Measurements from ENCODE around the gene ANKEF1.

The ANKEF1 gene

DNA sequence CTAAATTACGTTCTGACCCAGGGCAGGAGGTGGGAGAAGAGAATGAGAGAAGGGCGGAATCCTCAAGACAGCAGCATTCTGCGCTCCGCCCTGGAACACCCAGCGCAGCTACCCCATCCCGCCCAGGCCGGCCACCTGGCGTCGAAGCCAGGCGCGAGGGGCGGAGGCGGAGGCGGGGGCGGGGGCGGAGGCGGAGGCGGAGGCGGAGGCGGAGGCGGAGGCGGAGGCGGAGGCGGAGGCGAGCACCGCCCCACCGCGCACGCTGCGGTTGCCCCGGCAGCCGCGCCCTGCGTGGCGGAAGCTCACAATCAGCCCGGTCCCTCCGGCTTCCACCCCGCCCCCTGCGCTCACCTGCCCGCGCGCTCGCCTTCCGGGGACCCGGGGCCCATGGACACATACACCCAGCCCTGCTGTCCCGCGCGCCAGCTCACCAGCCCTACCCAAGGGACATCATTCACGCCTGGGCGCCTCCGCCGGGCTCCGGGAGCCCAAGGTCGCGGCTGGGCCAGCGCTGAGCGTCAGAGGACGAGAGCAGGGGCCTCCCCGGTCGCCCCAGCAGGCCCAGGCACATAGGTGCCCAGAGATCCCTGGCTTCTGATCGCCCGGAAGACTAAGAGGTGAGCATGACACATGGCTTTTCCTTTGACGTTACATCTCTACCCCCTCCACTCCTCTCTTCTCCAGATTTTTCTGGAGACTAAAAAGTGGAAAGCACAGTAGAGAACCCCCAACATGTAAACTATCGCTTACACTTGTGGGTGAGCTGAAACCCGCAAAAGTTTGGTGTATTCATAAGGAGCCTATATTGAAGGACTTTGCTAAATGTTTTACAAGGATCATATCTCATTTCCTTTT is at the start of gene ANKEF1:
Gene ANKEF1 (plus strand): TSS at position 271 of the 855 bp plus-strand sequence. CDS start 3,315 bp downstream, outside the sequence.
- Histone ChIP-seq H3K9ac (ENCODE audit: low read depth in 1 of 2, low read length in 2 of 2) (peak within 1 kb of the TSS; percentile 70 to 80), H3K9me3 (ENCODE audit: control insufficient read depth in 2 of 2, low read length in 2 of 2) (no peaks in the 10 kb centered on the region), H3K27ac (ENCODE audit: low read depth in 2 of 2, low read length in 2 of 2) (peak within 1 kb of the TSS; percentile 77), H3K4me3 (ENCODE audit: low read length in 2 of 2) (peak within 1 kb of the TSS; percentile 83 to 86), H3K36me3 (ENCODE audit: control insufficient read depth in 2 of 2, insufficient read depth in 2 of 2, low read length in 2 of 2) (peaks cover 0 to 5% of the 10 kb centered on the region in 2 donors), H3K27me3 (ENCODE audit: control insufficient read depth in 2 of 2, insufficient read depth in 2 of 2, low read length in 2 of 2) (no peaks in the 10 kb centered on the region), H3K4me1 (ENCODE audit: control insufficient read depth in 2 of 2, insufficient read depth in 2 of 2, low read length in 2 of 2) (peaks cover 0 to 9% of the 10 kb centered on the region in 2 donors)

DNA sequence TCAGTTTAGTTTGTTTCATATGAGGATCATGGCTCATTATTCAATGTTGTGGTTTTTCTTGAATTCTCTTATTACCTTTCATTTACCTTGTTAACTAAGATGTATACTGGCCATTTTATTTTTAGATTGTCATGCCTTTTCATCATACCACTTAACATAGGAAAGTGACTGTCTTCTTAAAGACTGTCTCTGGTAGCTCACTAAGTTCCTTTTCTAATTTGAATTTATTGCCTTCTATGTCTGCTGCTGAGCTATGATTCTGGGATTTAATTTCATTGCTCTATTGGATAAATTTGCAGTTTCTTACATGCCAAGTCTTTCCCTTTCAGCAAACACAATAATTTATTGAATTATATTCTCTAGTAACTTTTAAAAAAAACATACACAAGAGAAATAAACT is 49.5 kb upstream of the ANKEF1 start:
- no peaks in the 10 kb centered on the region for H3K36me3 ChIP-seq (ENCODE audit: control insufficient read depth in 2 of 2, insufficient read depth in 2 of 2, low read length in 2 of 2)
- no peaks in the 10 kb centered on the region for H3K9me3 ChIP-seq (ENCODE audit: control insufficient read depth in 2 of 2, low read length in 2 of 2)
- peaks cover 0 to 6% of the 10 kb centered on the region in 2 donors for H3K4me1 ChIP-seq (ENCODE audit: control insufficient read depth in 2 of 2, insufficient read depth in 2 of 2, low read length in 2 of 2)
- no peaks in the 10 kb centered on the region for H3K27me3 ChIP-seq (ENCODE audit: control insufficient read depth in 2 of 2, insufficient read depth in 2 of 2, low read length in 2 of 2)
- H3K9ac ChIP-seq (ENCODE audit: low read depth in 1 of 2, low read length in 2 of 2), result no peak overlapping the region
- no peak overlapping the region for H3K27ac ChIP-seq (ENCODE audit: low read depth in 2 of 2, low read length in 2 of 2)
- H3K4me3 ChIP-seq (ENCODE audit: low read length in 2 of 2), result no peak overlapping the region

DNA sequence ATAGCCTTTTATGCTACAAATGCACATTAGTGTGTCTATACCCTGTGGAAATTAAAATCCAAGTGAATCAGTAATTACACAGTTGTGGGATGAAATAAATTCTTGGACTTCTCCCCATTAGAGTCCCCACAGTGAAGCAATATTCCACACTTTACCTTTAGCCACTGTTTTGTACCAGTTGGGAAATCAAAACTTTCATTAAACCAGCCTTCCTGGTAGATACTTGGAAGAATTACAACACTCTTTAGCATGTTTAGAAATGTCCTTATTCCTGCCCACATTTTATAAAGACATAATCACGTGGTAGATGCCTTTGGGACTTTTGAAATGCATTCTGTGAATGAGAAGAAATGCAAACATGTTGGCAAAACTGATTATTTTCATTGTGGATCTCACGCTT is 49.0 kb upstream of the ANKEF1 start:
- Histone ChIP-seq H3K4me1 (ENCODE audit: control insufficient read depth in 2 of 2, insufficient read depth in 2 of 2, low read length in 2 of 2) (peaks cover 0 to 6% of the 10 kb centered on the region in 2 donors), H3K9me3 (ENCODE audit: control insufficient read depth in 2 of 2, low read length in 2 of 2) (no peaks in the 10 kb centered on the region), H3K36me3 (ENCODE audit: control insufficient read depth in 2 of 2, insufficient read depth in 2 of 2, low read length in 2 of 2) (no peaks in the 10 kb centered on the region), H3K9ac (ENCODE audit: low read depth in 1 of 2, low read length in 2 of 2) (no peak overlapping the region), H3K27me3 (ENCODE audit: control insufficient read depth in 2 of 2, insufficient read depth in 2 of 2, low read length in 2 of 2) (no peaks in the 10 kb centered on the region), H3K27ac (ENCODE audit: low read depth in 2 of 2, low read length in 2 of 2) (no peak overlapping the region), H3K4me3 (ENCODE audit: low read length in 2 of 2) (no peak overlapping the region)

DNA sequence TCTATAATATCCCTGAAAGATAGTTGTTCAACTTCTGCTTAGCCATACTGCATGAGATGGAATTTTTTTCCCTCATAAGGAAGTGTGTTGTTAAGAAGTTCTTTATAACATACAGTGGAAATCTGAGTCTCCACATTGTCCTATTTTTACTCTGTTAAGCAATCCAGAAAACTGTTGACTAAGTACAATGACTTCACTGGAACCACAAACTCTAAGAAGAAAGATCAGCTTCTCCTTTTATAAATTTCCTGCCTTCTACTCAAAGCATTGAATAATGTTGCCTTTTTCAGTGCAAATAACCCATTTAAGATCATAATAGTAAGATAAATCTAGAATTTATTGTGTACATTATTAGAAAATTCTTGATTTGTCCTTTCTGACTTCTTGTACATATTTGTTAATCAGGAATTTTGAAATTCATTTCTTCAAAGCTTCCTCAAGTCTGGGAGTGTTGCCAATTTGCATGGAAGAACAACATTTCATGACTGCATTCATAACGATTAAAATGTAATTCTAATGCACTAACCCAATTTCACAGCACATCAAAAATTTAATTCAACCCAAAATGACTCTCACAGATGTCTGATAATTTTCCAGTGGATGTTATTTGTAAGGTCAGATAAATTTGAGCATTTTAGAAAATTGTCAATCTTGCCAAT is 45.6 kb upstream of the ANKEF1 start:
- Histone ChIP-seq H3K27ac (ENCODE audit: low read depth in 2 of 2, low read length in 2 of 2) (no peak overlapping the region), H3K4me3 (ENCODE audit: low read length in 2 of 2) (no peak overlapping the region), H3K36me3 (ENCODE audit: control insufficient read depth in 2 of 2, insufficient read depth in 2 of 2, low read length in 2 of 2) (no peaks in the 10 kb centered on the region), H3K9me3 (ENCODE audit: control insufficient read depth in 2 of 2, low read length in 2 of 2) (no peaks in the 10 kb centered on the region), H3K27me3 (ENCODE audit: control insufficient read depth in 2 of 2, insufficient read depth in 2 of 2, low read length in 2 of 2) (no peaks in the 10 kb centered on the region), H3K9ac (ENCODE audit: low read depth in 1 of 2, low read length in 2 of 2) (no peak overlapping the region), H3K4me1 (ENCODE audit: control insufficient read depth in 2 of 2, insufficient read depth in 2 of 2, low read length in 2 of 2) (no peaks in the 10 kb centered on the region)

DNA sequence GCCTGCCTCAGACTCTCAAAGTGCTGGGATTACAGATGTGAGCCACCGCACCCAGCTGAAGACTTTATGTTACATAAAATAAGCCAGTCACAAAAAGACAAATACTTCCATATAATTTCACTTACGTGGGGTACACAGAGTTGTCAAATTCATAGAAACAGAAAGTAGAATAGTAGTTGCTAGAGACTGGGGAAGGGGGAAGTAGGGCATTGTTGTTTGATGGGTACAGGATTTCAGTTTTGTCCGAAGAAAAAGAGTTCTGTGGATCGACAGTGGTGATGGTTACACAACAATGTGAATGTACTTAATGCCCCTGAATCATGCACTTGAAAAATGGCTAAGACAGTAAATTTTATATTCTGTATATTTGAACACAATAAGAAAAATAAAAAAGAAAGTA is 41.6 kb upstream of the ANKEF1 start:
- Histone ChIP-seq H3K27ac (ENCODE audit: low read depth in 2 of 2, low read length in 2 of 2) (no peak overlapping the region), H3K4me1 (ENCODE audit: control insufficient read depth in 2 of 2, insufficient read depth in 2 of 2, low read length in 2 of 2) (no peaks in the 10 kb centered on the region), H3K4me3 (ENCODE audit: low read length in 2 of 2) (no peak overlapping the region), H3K27me3 (ENCODE audit: control insufficient read depth in 2 of 2, insufficient read depth in 2 of 2, low read length in 2 of 2) (no peaks in the 10 kb centered on the region), H3K9ac (ENCODE audit: low read depth in 1 of 2, low read length in 2 of 2) (no peak overlapping the region), H3K36me3 (ENCODE audit: control insufficient read depth in 2 of 2, insufficient read depth in 2 of 2, low read length in 2 of 2) (no peaks in the 10 kb centered on the region), H3K9me3 (ENCODE audit: control insufficient read depth in 2 of 2, low read length in 2 of 2) (no peaks in the 10 kb centered on the region)

DNA sequence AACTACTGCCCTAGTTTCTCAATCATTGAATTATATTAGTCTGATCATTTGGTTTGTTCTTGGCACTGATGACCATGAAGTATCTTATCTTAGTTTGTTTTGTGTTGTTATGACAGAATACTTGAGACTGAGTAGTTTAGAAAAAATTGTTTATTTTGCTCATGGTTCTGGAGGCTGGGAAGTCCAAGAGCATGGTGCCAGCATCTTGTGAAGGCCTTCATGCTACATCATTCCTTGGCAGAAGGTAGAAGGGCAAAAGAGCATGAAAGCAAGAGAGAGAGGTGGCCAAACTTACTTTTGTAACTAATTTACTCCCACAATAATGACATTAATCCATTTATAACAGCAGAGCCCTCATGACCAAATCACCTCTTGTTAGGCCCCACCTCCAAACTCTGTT is 40.1 kb upstream of the ANKEF1 start:
- H3K9me3 ChIP-seq (ENCODE audit: control insufficient read depth in 2 of 2, low read length in 2 of 2), result no peaks in the 10 kb centered on the region
- H3K9ac ChIP-seq (ENCODE audit: low read depth in 1 of 2, low read length in 2 of 2), result no peak overlapping the region
- no peaks in the 10 kb centered on the region for H3K27me3 ChIP-seq (ENCODE audit: control insufficient read depth in 2 of 2, insufficient read depth in 2 of 2, low read length in 2 of 2)
- no peak overlapping the region for H3K27ac ChIP-seq (ENCODE audit: low read depth in 2 of 2, low read length in 2 of 2)
- no peaks in the 10 kb centered on the region for H3K36me3 ChIP-seq (ENCODE audit: control insufficient read depth in 2 of 2, insufficient read depth in 2 of 2, low read length in 2 of 2)
- no peak overlapping the region for H3K4me3 ChIP-seq (ENCODE audit: low read length in 2 of 2)
- no peaks in the 10 kb centered on the region for H3K4me1 ChIP-seq (ENCODE audit: control insufficient read depth in 2 of 2, insufficient read depth in 2 of 2, low read length in 2 of 2)

DNA sequence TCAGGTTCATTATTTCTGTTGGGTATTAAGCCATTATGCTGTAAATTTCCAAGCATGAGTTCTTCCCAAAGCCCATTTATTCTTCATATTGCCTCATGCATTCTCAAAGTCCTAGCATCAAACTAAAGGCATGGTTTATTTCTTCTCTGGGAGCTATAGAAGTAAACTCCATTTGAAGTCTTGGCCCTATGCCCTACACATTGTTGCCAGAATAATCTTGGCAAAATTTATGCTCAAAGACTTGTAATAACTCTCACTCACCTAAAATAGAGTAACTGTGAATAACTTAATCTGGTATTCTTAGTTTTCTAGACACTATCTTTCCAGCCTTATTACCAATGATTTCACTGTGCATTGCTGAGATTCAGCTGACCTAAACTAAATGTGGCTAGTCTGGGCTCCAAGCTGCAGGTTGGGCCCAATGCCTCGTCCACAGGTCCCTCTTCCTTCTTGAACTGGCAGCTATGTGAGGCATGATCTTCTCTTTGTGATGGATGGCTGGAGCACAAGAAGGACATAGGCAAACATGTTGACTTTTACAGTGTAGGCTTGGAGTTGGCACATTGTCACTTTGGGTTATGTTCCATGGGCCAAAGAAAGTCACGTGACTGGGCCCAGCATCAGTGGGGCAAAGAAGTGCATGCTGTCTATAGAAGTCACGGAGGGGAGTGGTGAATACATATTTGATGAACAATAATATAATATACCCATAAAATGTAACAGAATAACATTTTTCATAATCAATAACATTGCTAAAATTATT is 39.1 kb upstream of the ANKEF1 start:
- Histone ChIP-seq H3K9me3 (ENCODE audit: control insufficient read depth in 2 of 2, low read length in 2 of 2) (no peaks in the 10 kb centered on the region), H3K4me3 (ENCODE audit: low read length in 2 of 2) (no peak overlapping the region), H3K27ac (ENCODE audit: low read depth in 2 of 2, low read length in 2 of 2) (no peak overlapping the region), H3K27me3 (ENCODE audit: control insufficient read depth in 2 of 2, insufficient read depth in 2 of 2, low read length in 2 of 2) (no peaks in the 10 kb centered on the region), H3K9ac (ENCODE audit: low read depth in 1 of 2, low read length in 2 of 2) (no peak overlapping the region), H3K4me1 (ENCODE audit: control insufficient read depth in 2 of 2, insufficient read depth in 2 of 2, low read length in 2 of 2) (no peaks in the 10 kb centered on the region), H3K36me3 (ENCODE audit: control insufficient read depth in 2 of 2, insufficient read depth in 2 of 2, low read length in 2 of 2) (no peaks in the 10 kb centered on the region)

DNA sequence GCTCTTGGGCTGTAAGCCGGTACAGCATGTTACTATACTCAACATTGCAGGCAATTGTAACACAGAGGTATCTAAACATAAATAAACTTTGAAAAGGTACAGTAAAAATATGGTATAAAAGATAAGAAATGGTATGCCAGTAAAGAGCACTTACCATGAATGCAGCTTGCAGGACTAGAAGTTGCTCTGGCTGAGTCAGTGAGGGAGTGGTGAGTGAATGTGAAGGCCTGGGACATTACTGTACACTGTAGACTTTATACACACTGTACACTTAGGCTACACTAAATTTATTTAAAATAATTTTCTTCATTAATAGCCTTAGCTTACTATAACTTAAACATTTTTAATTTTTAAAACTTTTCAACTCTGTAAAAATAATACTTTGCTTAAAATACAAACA is 37.8 kb upstream of the ANKEF1 start:
- H3K9me3 ChIP-seq (ENCODE audit: control insufficient read depth in 2 of 2, low read length in 2 of 2), result no peaks in the 10 kb centered on the region
- H3K27me3 ChIP-seq (ENCODE audit: control insufficient read depth in 2 of 2, insufficient read depth in 2 of 2, low read length in 2 of 2), result no peaks in the 10 kb centered on the region
- no peak overlapping the region for H3K4me3 ChIP-seq (ENCODE audit: low read length in 2 of 2)
- no peak overlapping the region for H3K9ac ChIP-seq (ENCODE audit: low read depth in 1 of 2, low read length in 2 of 2)
- H3K4me1 ChIP-seq (ENCODE audit: control insufficient read depth in 2 of 2, insufficient read depth in 2 of 2, low read length in 2 of 2), result no peaks in the 10 kb centered on the region
- H3K36me3 ChIP-seq (ENCODE audit: control insufficient read depth in 2 of 2, insufficient read depth in 2 of 2, low read length in 2 of 2), result no peaks in the 10 kb centered on the region
- H3K27ac ChIP-seq (ENCODE audit: low read depth in 2 of 2, low read length in 2 of 2), result no peak overlapping the region

DNA sequence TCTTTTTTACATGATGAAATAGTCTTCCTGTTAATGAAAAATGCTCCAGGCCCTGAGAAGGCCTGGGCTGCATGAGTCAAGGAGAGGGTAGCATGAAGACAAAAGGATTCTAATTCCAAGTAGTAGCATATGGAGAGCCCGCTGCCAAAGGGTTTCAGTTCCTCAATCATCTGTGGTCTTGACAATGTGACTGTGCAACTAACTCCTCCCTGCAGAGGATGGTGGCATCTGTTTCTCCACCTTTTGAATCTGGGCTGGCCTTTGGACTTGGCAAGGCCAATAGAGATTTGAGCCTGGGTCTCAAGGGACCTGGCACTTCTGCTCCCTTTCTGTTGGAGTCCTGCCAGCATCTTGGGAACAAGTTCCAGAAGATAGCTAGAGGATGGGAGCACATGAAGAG is 35.1 kb upstream of the ANKEF1 start:
- no peak overlapping the region for H3K4me3 ChIP-seq (ENCODE audit: low read length in 2 of 2)
- H3K4me1 ChIP-seq (ENCODE audit: control insufficient read depth in 2 of 2, insufficient read depth in 2 of 2, low read length in 2 of 2), result no peaks in the 10 kb centered on the region
- no peak overlapping the region for H3K27ac ChIP-seq (ENCODE audit: low read depth in 2 of 2, low read length in 2 of 2)
- H3K27me3 ChIP-seq (ENCODE audit: control insufficient read depth in 2 of 2, insufficient read depth in 2 of 2, low read length in 2 of 2), result no peaks in the 10 kb centered on the region
- no peaks in the 10 kb centered on the region for H3K9me3 ChIP-seq (ENCODE audit: control insufficient read depth in 2 of 2, low read length in 2 of 2)
- H3K36me3 ChIP-seq (ENCODE audit: control insufficient read depth in 2 of 2, insufficient read depth in 2 of 2, low read length in 2 of 2), result no peaks in the 10 kb centered on the region
- H3K9ac ChIP-seq (ENCODE audit: low read depth in 1 of 2, low read length in 2 of 2), result no peak overlapping the region

DNA sequence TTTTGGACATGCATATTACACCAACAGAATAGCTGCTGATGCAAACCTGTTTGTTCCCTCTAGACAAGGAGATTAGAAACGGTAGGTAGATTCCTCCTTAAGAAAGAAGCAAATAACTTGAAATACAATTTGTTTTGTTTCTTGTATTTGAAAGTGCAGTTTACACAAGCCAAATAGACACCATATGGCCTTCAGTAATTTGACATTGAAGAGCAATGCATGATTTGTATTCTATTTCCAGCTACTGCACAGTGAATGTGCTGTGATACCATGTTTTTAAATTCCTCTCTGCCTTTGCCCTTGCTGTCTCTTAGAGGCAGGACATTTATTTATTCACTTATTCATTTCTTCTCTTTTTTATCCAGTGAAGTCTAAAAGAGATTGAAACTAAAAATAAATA is 31.9 kb upstream of the ANKEF1 start:
- H3K27ac ChIP-seq (ENCODE audit: low read depth in 2 of 2, low read length in 2 of 2), result no peak overlapping the region
- no peaks in the 10 kb centered on the region for H3K27me3 ChIP-seq (ENCODE audit: control insufficient read depth in 2 of 2, insufficient read depth in 2 of 2, low read length in 2 of 2)
- no peak overlapping the region for H3K9ac ChIP-seq (ENCODE audit: low read depth in 1 of 2, low read length in 2 of 2)
- no peaks in the 10 kb centered on the region for H3K4me1 ChIP-seq (ENCODE audit: control insufficient read depth in 2 of 2, insufficient read depth in 2 of 2, low read length in 2 of 2)
- no peaks in the 10 kb centered on the region for H3K36me3 ChIP-seq (ENCODE audit: control insufficient read depth in 2 of 2, insufficient read depth in 2 of 2, low read length in 2 of 2)
- no peak overlapping the region for H3K4me3 ChIP-seq (ENCODE audit: low read length in 2 of 2)
- no peaks in the 10 kb centered on the region for H3K9me3 ChIP-seq (ENCODE audit: control insufficient read depth in 2 of 2, low read length in 2 of 2)

Measured in mucosa of rectum (tissue), 2 donors.